GM18526 (cell line): Measurements from ENCODE around the gene WIPF3.

Source experiments
- POLR2A ChIP-seq: IDR thresholded peaks from 3 replicates; pipeline ENCODE4 v1.6.1; 2011; ENCODE audit not compliant: insufficient read length; ENCODE audit errors: extremely low read depth

WIPF3 gene

DNA sequence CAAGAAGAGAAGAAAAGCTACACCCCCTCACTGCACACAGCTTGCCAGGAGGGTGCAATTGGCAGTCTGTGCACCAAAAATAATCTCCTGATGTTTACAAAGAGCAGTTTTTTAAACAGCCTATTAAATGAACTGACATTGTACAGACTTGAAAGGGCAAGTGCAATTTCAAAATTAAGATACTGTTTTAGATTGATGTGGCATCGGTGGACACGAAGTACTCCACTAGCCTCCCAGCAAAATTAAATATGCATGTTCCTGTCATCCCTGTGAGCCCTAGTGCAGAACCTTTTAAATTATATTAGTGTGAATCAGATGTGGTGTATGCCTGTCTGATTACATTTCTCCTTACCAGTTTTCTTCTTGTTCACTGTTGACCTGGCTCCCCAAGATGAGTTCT, 87.9 kb downstream of the WIPF3 start:
- no peak for TF ChIP-seq POLR2A

- no peak for TF ChIP-seq POLR2A
These were observed 89.3 kb downstream of the WIPF3 start for GRCh38 chr7:29895559-29895958.

DNA sequence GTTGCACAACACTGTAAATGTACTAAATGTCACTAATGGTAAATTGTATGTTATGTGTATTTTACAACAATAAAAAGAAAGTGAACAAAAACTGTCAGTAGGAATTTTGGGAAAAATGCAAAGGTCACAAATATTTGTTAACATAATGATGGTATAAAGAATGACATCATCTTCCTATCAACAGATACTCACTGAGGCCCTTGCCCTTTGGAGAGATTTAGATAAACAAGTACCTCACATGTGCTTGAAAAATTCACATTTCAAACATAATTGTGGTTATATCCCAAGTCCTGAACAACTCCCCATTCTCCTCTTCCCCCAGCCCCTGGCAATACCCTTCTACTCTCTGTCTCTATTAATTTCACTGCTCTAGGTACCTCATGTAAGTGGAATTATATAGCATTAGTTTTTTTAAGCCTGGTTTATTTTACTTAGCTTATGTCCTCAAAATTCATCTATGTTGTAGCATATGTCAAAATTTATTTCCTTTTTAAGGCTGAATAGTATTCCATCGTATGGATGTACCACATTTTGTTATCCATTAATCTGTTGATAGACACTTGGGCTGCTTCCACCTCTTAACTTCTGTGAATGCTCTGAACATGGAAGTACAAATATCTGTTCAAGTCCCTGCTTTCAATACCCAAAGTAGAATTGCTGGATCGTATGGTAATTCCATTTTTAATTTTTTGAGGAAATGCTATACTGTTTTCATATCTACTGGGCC, 90.5 kb downstream of the WIPF3 start:
- TF ChIP-seq POLR2A, result no peak

DNA sequence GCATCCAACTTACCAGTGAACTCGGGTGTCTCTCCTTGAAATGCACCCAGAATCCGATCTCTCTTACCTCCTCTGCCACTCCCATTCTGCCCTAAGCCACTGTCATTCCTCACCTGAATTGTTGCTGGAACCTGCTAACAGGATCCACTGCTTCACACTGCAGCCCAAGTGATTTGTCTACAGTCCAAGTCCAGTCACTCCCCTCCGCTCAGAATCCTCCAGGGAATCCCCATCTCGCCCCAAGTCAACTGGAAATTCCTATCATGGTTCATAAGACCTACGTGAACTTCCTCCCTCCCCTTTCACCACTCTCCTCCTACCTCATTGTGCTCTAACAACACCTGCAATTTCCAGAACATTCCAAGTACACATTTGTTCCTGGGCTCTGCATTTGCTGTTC, 92.0 kb downstream of the WIPF3 start:
- TF ChIP-seq POLR2A, result no peak

DNA sequence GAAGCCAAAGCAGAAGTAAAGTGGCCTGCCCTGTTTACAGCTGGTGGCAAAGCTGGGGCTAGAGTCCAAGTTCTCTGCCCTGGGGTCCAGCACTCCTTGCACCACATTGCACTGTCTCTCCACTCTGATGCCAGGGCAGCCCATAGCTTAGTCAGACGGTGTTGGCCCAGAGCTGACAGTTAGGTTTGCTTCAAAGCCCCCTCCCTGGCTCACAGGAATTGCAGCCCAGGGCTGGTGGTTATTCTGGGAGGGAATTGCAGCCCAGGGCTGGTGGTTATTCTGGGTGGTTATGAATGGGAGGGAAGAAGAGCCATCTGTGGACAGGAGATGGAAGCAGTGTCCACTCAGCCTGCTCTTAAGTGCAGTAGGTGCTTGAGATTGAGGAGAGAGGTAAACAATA, 94.4 kb downstream of the WIPF3 start:
- TF ChIP-seq POLR2A, result no peak

DNA sequence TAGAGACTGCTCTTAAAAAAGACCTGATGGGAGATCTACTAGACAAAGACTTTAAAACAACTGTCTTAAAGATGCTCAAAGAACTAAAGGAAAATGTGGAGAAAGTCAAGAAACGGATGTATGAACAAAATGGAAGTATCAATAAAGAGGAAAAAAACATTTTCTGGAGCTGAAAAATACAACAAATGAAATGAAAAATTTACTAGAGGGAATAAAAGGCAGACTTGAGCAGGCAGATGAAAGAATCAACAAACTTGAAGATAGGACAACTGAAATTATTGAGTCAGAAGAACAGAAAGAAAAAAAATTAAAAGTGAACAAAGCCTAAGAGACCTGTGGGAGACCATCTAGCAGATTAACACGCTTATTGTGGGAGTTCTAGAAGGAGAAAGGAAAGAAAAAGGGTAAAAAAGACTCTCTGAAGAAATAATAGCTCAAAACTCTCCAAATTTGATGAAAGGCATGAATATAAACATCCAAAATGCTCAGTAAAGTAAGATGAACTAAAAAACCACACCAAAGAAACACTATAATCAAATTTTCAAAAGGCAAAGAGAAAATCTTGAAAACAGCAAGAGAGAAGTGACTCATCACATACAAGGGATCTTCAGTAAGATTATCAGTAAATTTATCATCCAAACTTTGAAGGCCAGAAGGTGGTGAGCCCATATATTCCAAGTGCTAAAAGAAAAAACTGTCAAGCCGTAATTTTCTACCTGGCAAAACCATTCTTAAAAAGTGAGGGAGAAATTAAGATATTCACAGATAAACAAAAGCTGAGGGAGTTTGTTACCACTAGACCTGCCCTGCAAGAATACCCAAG, 100.1 kb downstream of the WIPF3 start:
- no peak for TF ChIP-seq POLR2A

DNA sequence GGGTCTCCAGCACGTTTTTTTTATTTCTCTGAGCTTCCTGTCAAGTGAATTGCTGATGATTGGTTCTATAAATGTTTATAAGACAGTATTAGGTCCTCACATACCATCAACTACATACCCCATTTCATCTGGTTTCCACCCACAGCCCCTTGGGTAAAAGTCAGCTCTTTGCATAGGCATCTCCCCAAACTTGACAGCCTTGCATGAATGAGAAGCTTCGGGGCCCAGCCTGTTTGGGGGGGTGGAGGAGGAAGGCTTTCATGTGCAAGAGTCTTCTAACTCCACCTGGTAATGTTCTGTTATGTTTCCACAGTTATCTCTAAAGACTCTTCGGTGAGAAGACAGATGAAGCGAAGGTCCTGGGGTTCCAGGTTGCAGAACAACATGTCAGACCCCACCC, 107.9 kb downstream of the WIPF3 start:
- no peak for TF ChIP-seq POLR2A

DNA sequence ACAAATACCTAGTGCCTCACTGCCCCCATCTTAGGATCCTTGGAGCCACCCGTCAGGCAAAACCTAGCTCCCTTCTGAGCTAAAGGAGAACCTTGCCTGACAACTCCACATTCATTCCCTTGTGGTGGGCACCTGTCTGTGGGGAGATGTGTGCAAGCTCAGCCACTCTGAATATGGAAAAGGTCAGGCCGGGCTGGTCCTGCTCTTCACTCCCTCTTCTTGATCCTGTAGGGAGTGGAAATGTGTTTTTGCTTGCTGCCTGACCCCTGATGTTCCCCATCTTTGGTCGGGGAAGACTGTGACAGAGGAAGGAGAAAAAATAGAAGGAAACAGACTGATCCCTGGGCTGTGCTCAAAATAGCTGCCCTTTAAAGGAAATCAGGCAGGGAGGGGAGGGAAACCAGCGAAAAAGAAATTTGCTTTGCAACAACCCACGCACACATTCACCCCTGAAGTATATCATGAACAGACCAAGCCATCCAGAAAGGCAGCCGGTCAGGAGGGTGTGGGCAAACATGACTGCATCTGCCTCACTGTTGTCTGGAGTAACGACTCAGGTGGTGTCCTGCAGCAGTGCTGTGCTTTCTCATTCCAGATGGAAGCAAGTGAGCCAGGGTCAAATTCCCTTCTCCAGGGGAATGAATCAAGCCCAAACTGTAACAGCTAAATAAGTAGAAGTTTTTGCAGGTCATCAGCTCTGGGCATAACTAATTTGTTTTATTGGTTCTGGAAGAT, 109.3 kb downstream of the WIPF3 start:
- TF ChIP-seq POLR2A, result no peak

- TF ChIP-seq POLR2A, result no peak
These were observed 111.3 kb downstream of the WIPF3 start for GRCh38 chr7:29917641-29918040.

- no peak for TF ChIP-seq POLR2A
These were observed 112.5 kb downstream of the WIPF3 start for GRCh38 chr7:29918850-29919249.

- no peak for TF ChIP-seq POLR2A
These were observed 113.5 kb downstream of the WIPF3 start for GRCh38 chr7:29919790-29920189.

DNA sequence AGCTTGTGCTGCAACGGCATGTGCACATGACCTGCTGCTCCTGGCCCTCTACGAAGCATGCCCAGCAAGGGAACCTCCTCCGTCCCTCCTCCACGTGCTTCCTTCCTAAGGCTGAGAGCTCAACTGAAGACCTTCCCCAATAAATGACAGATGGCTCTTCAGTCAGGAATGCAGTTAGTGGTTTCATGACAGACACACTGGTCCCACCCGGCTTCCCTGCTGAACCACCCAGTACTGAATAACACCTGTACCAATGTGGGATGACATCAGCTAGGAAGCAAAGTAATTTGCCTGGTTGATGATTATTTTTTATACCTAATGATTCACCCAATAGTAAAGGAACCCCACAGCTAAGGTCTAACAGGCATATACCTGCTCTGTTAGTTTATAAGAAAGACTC, 114.2 kb downstream of the WIPF3 start:
- TF ChIP-seq POLR2A, result no peak

DNA sequence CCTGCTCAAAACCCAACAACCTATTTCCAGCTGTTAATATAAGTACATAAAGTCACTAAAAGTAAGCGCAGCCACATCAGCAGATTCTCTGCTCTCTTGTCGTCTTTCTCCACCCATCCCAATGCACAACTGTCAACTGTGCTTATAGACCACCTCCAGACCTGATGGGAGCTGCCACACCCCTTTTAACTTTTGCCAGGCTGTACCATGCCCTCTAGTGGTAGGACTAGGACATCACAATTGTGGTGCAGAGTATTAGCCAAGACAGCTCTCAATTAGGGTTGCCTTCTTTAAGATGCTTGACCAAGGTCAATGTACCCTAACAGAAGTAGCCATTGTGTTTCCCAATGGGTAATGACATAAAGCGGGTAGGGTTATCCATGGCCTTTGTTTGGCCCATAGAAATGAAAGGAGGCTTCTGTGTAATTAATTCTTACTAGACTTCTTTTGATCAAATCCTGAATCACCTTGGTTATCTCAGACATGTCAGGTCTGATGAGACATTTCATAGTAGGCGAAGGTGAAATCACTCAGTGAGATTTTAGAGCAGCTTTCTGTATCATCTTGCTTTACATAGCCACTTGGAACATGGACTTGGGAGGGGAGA, 115.2 kb downstream of the WIPF3 start:
- TF ChIP-seq POLR2A, result no peak

DNA sequence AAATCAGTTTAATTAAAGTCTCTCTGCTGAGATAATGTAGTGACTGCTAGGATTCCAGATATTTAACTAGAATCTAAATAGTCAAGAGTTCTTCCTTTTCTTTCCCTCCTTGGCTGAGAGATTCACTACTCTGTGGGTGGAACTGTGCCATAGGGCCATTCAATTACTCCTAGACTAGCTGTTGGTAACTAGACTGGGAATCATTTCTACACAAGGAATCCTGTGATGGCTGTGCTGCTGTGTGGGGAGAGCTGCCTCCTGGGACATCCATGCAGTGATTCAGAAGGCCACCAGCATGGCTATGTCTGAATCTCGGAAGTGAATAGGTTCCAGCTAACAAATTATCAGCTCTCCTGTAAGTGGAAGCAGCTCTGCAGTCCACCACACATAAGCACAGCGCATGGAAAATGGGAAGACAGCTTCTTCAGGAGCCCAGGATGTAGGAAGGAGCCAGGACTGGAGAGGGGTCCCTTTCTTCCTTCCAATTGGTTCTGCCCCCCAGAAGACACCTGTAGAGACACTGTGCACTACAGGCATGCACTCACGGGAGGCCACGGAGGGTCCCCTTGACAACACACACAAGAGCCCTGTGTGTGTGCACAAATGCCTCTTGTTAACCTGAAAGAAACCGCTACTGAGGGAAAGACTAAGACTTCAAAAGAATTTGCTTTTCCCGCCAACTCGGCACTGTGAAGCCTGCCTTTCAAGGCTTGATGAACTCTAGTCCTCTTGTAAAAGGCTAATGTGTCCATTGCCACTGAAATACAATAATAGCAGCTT, 116.8 kb downstream of the WIPF3 start:
- TF ChIP-seq POLR2A, result no peak

GRCh38 chr7:29924006-29924405, 117.7 kb downstream of the WIPF3 start:
- TF ChIP-seq POLR2A, result no peak
